NCI-H1092 treated with DMSO at 0.1 percent for 48 hours (cell line): ENCODE measurements around the gene SURF1.
A peak's percentile ranks its signal among the peaks of the same experiment; 100 is the strongest.

Source experiments
- DNase-seq: peaks from one replicate; lab custom pipeline; 2025; lab: John Stamatoyannopoulos, UW

The SURF1 gene

GRCh38 chr9:133361507-133362092 lies 5.3 kb upstream of the SURF1 start:
- DNase-seq, result no peak

- DNase-seq, result no peak
These were observed 4.4 kb upstream of the SURF1 start for GRCh38 chr9:133360400-133361393.

- DNase-seq, result peak; percentile 16
These were observed 3.3 kb upstream of the SURF1 start for GRCh38 chr9:133359399-133360175.

- DNase-seq, result no peak
These were observed 1.4 kb upstream of the SURF1 start for GRCh38 chr9:133357656-133358055.

GRCh38 chr9:133355881-133356357 lies 368 bp downstream of the SURF1 start:
- no peak for DNase-seq

GRCh38 chr9:133354766-133355165 lies 1.5 kb downstream of the SURF1 start:
- DNase-seq, result no peak

- no peak for DNase-seq
These were observed 2.7 kb downstream of the SURF1 start for GRCh38 chr9:133353548-133353947.

- DNase-seq, result no peak
These were observed 3.5 kb downstream of the SURF1 start for GRCh38 chr9:133352635-133353340.

- no peak for DNase-seq
These were observed 4.2 kb downstream of the SURF1 start for GRCh38 chr9:133351908-133352634.

GRCh38 chr9:133351526-133351907 lies 4.8 kb downstream of the SURF1 start:
- DNase-seq, result no peak

GRCh38 chr9:133349965-133350616 lies 6.2 kb downstream of the SURF1 start:
- DNase-seq, result no peak

- no peak for DNase-seq
These were observed 7.3 kb downstream of the SURF1 start for GRCh38 chr9:133348718-133349573.

GRCh38 chr9:133347985-133348717 lies 8.1 kb downstream of the SURF1 start, which contains the start of the genes MED22 and RPL7A:
Gene MED22 (minus strand): TSS chr9:133348131. CDS start chr9:133346662, 1,469 bp downstream.
Gene RPL7A (plus strand): TSS chr9:133348218. CDS start chr9:133348244, 26 bp downstream.
- peak; percentile 97 for DNase-seq

- peak; percentile 38 for DNase-seq
These were observed 8.7 kb downstream of the SURF1 start for GRCh38 chr9:133347515-133347984.

- no peak for DNase-seq
These were observed 10.1 kb downstream of the SURF1 start for GRCh38 chr9:133346021-133346785.

GRCh38 chr9:133345596-133345995 lies 10.7 kb downstream of the SURF1 start:
- DNase-seq, result no peak

- no peak for DNase-seq
These were observed 11.3 kb downstream of the SURF1 start for GRCh38 chr9:133344979-133345378.

- DNase-seq, result no peak
These were observed 12.2 kb downstream of the SURF1 start for GRCh38 chr9:133344071-133344470.
